Mononuclear cell (primary cell): ENCODE data around the gene IPO9. TPM values are rescaled to one million over a fixed set of nuclear protein-coding genes. Genes with fewer than 3 reads are reported as not detected.

ENCODE experiments used
- H3K27me3 ChIP-seq: 2 replicates; pipeline ENCODE4 v1.6.0; 2011; ENCODE audit warnings: low read length, control low read depth; ENCODE audit not compliant: insufficient read depth
- H3K4me1 ChIP-seq: 2 replicates; pipeline ENCODE4 v1.5.1; 2011; ENCODE audit warnings: mild to moderate bottlenecking, low read length, control low read depth; ENCODE audit not compliant: insufficient read depth
- H3K4me3 ChIP-seq: 2 replicates; pipeline ENCODE4 v1.5.1; 2011; ENCODE audit warnings: mild to moderate bottlenecking, low read length, moderate library complexity
- H3K9me3 ChIP-seq: 2 replicates; pipeline ENCODE4 v1.5.1; 2011; ENCODE audit warnings: low read depth, mild to moderate bottlenecking, control low read depth, low read length
- total RNA-seq: library from RNA; depleted of rRNA; stranded (reverse); fragments of >200 nt; gene quantifications from one replicate; pipeline ENCODE4 v1.2.3, GENCODE V29; 2012

The IPO9 gene
- total RNA-seq = 14.4 TPM

GRCh38 chr1:201828820-201829774 lies at the start of gene IPO9:
TSS of gene IPO9 (plus strand) at chr1:201829157. CDS start at chr1:201829210, 53 bp downstream.
- H3K27me3 ChIP-seq = no peaks in the 10 kb centered on the region
- H3K4me1 ChIP-seq = peaks cover 28% of the 10 kb centered on the region
- H3K4me3 ChIP-seq = peak within 1 kb of the TSS; percentile 99
- no peaks in the 10 kb centered on the region for H3K9me3 ChIP-seq

- Histone ChIP-seq H3K4me1 (no peaks in the 10 kb centered on the region), H3K9me3 (no peaks in the 10 kb centered on the region), H3K27me3 (no peaks in the 10 kb centered on the region), H3K4me3 (no peak overlapping the region)
Observed at GRCh38 chr1:201779351-201779880, 49.5 kb upstream of the IPO9 start.

DNA sequence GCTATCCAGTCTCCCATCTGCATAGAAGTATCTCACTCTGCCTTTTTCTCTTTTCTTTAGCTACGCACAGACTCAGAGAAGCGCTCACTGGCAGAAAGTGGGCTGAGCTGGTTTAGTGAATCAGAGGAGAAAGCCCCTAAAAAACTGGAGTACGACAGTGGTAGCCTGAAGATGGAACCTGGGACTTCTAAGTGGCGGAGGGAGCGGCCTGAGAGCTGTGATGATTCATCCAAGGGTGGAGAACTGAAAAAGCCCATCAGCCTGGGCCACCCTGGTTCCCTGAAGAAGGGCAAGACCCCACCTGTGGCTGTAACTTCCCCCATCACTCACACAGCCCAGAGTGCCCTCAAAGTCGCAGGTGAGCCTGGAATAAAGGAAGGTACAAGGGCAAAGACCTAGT lies 48.0 kb upstream of the IPO9 start:
- Histone ChIP-seq H3K4me1 (no peaks in the 10 kb centered on the region), H3K27me3 (no peaks in the 10 kb centered on the region), H3K4me3 (no peak overlapping the region), H3K9me3 (no peaks in the 10 kb centered on the region)

DNA sequence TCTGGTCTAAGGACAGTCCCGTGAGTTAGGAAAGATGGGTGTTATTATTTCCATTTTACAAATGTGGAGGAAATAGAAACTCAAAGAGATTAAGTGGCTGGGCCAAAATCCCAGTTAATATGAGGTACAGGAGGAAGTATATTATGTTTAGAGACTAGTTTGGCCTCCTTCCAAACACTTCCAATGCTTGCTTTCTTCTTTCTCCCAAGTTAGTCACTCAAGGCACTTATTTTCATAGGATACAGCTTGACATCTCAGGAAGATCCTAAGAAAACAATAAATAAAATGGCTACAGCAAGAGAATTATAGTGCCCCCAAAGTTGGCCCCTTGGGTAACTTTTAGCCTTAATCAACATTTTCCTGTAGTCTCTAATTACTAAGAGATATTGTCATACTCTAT lies 47.5 kb upstream of the IPO9 start:
- Histone ChIP-seq H3K4me3 (no peak overlapping the region), H3K9me3 (no peaks in the 10 kb centered on the region), H3K4me1 (no peaks in the 10 kb centered on the region), H3K27me3 (no peaks in the 10 kb centered on the region)

DNA sequence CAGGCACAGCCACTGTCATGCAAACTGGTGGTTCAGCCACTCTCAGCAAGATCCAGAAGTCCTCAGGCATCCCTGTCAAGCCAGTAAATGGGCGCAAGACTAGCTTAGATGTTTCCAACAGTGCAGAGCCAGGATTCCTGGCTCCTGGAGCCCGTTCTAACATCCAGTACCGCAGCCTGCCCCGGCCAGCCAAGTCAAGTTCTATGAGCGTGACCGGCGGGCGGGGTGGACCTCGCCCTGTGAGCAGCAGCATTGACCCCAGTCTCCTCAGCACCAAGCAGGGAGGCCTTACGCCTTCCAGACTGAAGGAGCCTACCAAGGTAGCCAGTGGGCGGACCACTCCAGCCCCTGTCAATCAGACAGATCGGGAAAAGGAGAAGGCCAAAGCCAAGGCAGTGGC lies 46.6 kb upstream of the IPO9 start:
- H3K4me1 ChIP-seq = no peaks in the 10 kb centered on the region
- no peaks in the 10 kb centered on the region for H3K27me3 ChIP-seq
- no peaks in the 10 kb centered on the region for H3K9me3 ChIP-seq
- H3K4me3 ChIP-seq = no peak overlapping the region

DNA sequence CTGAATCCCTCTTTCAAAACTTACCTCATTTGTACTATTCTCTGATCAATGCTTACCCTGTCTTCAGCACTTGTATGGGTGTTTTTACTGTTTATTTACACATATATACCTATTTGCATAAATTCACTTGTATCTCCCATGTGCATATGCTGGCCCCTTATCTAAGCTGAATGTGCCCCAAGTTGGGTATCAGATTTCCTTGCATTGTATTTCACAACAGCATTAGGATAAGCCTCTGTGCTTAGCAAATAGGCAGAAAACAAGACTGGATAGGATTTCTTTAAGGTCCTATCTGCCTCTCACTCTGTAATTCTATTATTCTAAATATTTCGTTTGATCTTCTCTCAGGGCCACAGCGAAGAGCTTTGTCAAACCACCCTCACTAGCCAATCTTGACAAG lies 45.9 kb upstream of the IPO9 start:
- H3K9me3 ChIP-seq = no peaks in the 10 kb centered on the region
- no peaks in the 10 kb centered on the region for H3K4me1 ChIP-seq
- H3K27me3 ChIP-seq = no peaks in the 10 kb centered on the region
- no peak overlapping the region for H3K4me3 ChIP-seq

DNA sequence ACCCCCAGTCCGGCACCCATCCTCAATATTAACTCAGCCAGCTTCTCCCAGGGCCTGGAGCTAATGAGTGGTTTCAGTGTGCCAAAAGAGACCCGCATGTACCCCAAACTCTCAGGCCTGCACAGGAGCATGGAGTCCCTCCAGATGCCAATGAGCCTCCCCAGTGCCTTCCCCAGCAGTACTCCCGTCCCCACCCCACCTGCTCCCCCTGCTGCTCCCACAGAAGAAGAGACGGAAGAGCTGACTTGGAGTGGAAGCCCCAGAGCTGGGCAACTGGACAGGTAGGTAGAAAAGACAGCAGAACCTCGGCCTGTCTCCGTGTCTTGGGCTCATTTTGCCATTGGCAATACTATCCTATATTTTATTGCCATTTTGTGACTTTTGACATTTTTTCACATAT lies 45.4 kb upstream of the IPO9 start:
- H3K9me3 ChIP-seq = no peaks in the 10 kb centered on the region
- no peak overlapping the region for H3K4me3 ChIP-seq
- H3K27me3 ChIP-seq = no peaks in the 10 kb centered on the region
- H3K4me1 ChIP-seq = no peaks in the 10 kb centered on the region

DNA sequence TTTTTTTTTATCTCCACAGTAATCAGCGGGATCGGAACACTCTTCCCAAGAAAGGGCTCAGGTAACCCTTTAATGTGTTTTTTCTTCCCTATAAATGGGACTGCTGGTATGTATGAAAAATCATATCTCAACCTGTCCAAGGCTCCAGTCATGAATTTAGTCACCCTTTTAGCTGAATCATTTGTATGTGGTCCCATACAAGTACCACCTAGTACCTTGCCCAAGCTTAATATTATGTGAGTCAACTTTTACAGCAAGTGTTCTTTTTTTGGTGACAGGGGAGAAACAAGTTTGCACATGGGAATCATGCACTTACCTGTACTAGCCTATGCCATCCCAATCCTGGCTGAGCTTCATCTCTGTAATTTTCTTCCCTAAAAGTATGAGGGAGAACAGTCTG lies 43.7 kb upstream of the IPO9 start:
- Histone ChIP-seq H3K4me1 (peaks cover 4% of the 10 kb centered on the region), H3K4me3 (no peak overlapping the region), H3K27me3 (no peaks in the 10 kb centered on the region), H3K9me3 (no peaks in the 10 kb centered on the region)

- H3K4me1 ChIP-seq = peaks cover 17% of the 10 kb centered on the region
Observed at GRCh38 chr1:201786824-201787223, 42.1 kb upstream of the IPO9 start.

GRCh38 chr1:201788296-201788695 lies 40.7 kb upstream of the IPO9 start:
- Histone ChIP-seq H3K4me1 (peaks cover 28% of the 10 kb centered on the region), H3K27me3 (no peaks in the 10 kb centered on the region), H3K9me3 (no peaks in the 10 kb centered on the region), H3K4me3 (no peak overlapping the region)

More at GRCh38 chr1:201786824-201787223, 42.1 kb upstream of the IPO9 start:
- no peaks in the 10 kb centered on the region for H3K9me3 ChIP-seq
- H3K27me3 ChIP-seq = no peaks in the 10 kb centered on the region
- no peak overlapping the region for H3K4me3 ChIP-seq

- Histone ChIP-seq H3K4me1 (peaks cover 28% of the 10 kb centered on the region), H3K27me3 (no peaks in the 10 kb centered on the region), H3K9me3 (no peaks in the 10 kb centered on the region), H3K4me3 (no peak overlapping the region)
Observed at GRCh38 chr1:201789245-201789644, 39.7 kb upstream of the IPO9 start.

GRCh38 chr1:201790261-201790660 lies 38.7 kb upstream of the IPO9 start:
- Histone ChIP-seq H3K4me1 (peaks cover 28% of the 10 kb centered on the region), H3K4me3 (no peak overlapping the region), H3K9me3 (no peaks in the 10 kb centered on the region), H3K27me3 (no peaks in the 10 kb centered on the region)

DNA sequence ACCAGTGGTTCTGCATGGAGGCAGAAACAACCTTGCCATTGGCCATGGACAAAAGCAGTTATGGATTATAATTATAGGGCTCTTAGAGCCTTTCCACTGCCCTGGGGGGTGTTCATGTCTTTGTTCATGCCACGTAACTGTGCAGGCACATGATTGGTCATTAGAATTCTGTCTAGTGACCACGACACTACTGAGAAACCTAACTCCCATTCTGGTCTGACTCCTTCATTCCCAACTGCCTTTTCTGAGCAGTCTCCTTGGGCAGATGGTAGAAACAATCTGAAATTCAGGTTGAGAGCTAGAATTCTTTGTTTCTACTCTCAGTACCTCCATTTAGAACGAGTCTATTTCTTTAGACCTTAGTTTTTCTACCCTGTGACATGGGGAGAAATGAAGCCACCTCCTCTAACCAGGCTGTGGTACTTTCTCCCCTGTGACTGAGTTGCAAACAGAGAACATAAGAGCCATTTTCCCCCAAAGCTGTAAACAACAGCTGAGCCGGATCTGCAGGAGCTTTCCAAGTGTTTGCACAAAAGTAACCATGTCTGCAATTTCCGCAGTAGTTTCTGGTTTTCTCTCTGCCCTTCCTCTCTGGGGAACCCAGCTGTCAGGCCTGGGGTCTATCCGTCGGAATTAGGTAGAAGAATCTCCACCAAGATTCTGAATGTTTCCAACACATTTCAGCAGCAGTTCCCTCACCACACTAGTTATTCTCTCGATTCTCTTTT lies 37.7 kb upstream of the IPO9 start:
- Histone ChIP-seq H3K4me3 (no peak overlapping the region), H3K27me3 (no peaks in the 10 kb centered on the region), H3K4me1 (peaks cover 28% of the 10 kb centered on the region), H3K9me3 (no peaks in the 10 kb centered on the region)

DNA sequence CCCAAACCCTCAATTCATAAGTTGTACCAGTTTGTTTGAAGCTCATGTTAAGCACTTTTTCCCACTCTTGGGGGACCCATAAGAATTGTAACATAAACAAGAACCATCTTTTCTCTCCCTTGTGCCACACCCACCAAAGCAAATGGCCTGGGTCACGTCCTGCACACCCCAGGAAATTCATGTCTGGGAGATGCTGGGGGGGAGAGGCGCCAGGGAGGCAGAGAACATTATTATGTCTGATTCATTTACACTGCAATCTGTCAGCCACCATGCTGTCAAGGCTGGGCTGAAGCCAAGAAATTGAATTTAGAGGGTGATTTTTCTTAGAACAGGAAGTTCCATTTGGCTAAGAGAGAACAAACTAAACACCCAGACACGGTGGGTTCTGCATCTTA lies 37.2 kb upstream of the IPO9 start:
- no peaks in the 10 kb centered on the region for H3K9me3 ChIP-seq
- H3K27me3 ChIP-seq = no peaks in the 10 kb centered on the region
- H3K4me1 ChIP-seq = peaks cover 28% of the 10 kb centered on the region
- no peak overlapping the region for H3K4me3 ChIP-seq

- no peaks in the 10 kb centered on the region for H3K9me3 ChIP-seq
- no peaks in the 10 kb centered on the region for H3K27me3 ChIP-seq
- H3K4me3 ChIP-seq = no peak overlapping the region
- H3K4me1 ChIP-seq = peaks cover 28% of the 10 kb centered on the region
Observed at GRCh38 chr1:201792534-201793305, 36.2 kb upstream of the IPO9 start.
